ENCODE results near the gene ABHD8. TPM values are rescaled to one million over a fixed set of nuclear protein-coding genes. Genes with fewer than 3 reads are reported as not detected.

ABHD8 gene
- total and polyA plus RNA-seq, 12 donors, result 2.3 to 60.0 (median 35.8) TPM

- TF ChIP-seq POLR2A (IDR thresholded peaks at IDR 0.05), result no peak
- TF ChIP-seq, protein P1, sequence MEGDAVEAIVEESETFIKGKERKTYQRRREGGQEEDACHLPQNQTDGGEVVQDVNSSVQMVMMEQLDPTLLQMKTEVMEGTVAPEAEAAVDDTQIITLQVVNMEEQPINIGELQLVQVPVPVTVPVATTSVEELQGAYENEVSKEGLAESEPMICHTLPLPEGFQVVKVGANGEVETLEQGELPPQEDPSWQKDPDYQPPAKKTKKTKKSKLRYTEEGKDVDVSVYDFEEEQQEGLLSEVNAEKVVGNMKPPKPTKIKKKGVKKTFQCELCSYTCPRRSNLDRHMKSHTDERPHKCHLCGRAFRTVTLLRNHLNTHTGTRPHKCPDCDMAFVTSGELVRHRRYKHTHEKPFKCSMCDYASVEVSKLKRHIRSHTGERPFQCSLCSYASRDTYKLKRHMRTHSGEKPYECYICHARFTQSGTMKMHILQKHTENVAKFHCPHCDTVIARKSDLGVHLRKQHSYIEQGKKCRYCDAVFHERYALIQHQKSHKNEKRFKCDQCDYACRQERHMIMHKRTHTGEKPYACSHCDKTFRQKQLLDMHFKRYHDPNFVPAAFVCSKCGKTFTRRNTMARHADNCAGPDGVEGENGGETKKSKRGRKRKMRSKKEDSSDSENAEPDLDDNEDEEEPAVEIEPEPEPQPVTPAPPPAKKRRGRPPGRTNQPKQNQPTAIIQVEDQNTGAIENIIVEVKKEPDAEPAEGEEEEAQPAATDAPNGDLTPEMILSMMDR (IDR thresholded peaks at IDR 0.05), result no peak
- 9 to 14% (median 12%) methylated on average over 20 to 29 of the region's 29 CpGs; no CpG with 5 or more reads in 1 of the 4 donors for WGBS, 4 donors
- intact Hi-C loops (cut with DNase I), result loop anchor here in 1 of 2 donors (10.0 kb wide), 1 partner anchor 82 kb away; no protein-coding TSS in a partner anchor
- DNase-seq, result peak in 3 of 7 donors; percentile 33 to 78 (median 53)
- H3K4me3 ChIP-seq, result peak overlapping the region; percentile 35 to 90 (median 70)
- H3K4me1 ChIP-seq (replicated peaks in 1 of 2), result peaks cover 33 to 47% of the 10 kb centered on the region in 2 donors
- no peaks in the 10 kb centered on the region for H3K27me3 ChIP-seq
- H3K27ac ChIP-seq, result peak overlapping the region in 4 of 5 donors; percentile 64 to 95 (median 85)
- H3K36me3 ChIP-seq (replicated peaks in 1 of 2), result no peaks in the 10 kb centered on the region
- H3K9me3 ChIP-seq (replicated peaks in 1 of 3), result no peaks in the 10 kb centered on the region
Observed at GRCh38 chr19:17302391-17303166, 646 bp downstream of the ABHD8 start.

DNA sequence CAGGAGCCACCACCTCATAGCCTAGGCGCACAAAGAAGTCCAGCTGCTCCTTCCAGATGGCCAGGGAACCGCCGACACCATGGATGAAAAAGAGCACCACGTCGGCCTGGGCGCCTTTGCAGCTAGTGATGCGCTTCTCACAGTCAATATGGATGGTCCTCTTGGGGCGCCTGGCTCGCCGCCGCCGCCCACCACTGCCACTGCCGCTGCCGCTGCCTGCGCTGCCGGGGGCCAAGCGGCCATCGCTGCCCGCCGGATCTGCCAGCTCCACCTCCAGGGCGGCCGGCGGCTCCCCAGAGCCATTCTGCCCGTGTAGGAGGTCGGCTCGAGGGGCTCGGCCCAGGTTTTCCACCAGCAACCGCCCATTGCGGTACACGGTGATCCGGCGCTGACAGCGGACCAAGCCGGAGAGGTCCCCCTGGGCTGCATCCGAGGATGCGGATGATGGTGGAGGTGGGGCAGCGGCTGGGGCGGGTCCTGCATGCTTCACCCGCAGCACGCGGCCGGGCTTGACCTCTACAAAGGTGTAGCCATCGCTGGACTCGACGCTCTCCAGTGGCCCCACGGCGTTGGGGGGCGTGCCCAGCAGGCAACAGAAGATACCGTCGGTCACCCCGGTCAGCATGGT, 2.1 kb downstream of the ABHD8 start:
- Histone ChIP-seq H3K4me1 (replicated peaks in 1 of 2) (peaks cover 22 to 34% of the 10 kb centered on the region in 2 donors), H3K9me3 (replicated peaks in 1 of 3) (no peaks in the 10 kb centered on the region), H3K27ac (no peak overlapping the region), H3K27me3 (no peaks in the 10 kb centered on the region), H3K36me3 (replicated peaks in 1 of 2) (no peaks in the 10 kb centered on the region), H3K4me3 (no peak overlapping the region)
- no peak for TF ChIP-seq POLR2A (IDR thresholded peaks at IDR 0.05)
- TF ChIP-seq, protein P1 (IDR thresholded peaks at IDR 0.05), result no peak
- intact Hi-C loops (cut with DNase I), result loop anchor here in 1 of 2 donors (10.0 kb wide), 1 partner anchor 84 kb away; no protein-coding TSS in a partner anchor
- peak in 1 of 7 donors; percentile 30 for DNase-seq
- WGBS, 4 donors, result 90 to 95% (median 94%) methylated on average over 16 to 51 of the region's 51 CpGs

- H3K4me1 ChIP-seq (replicated peaks in 1 of 2), result peaks cover 7 to 19% of the 10 kb centered on the region in 2 donors
Observed at GRCh38 chr19:17296976-17297375, 6.2 kb downstream of the ABHD8 start.

More at GRCh38 chr19:17296976-17297375, 6.2 kb downstream of the ABHD8 start:
- TF ChIP-seq POLR2A (IDR thresholded peaks at IDR 0.05), result no peak
- TF ChIP-seq, protein P1 (IDR thresholded peaks at IDR 0.05), result no peak
- intact Hi-C loops (cut with DNase I), result loop anchor here in 1 of 2 donors (10.0 kb wide), 1 partner anchor 88 kb away; no protein-coding TSS in a partner anchor
- WGBS, 4 donors, result 88 to 93% (median 89%) methylated on average over 6 of the region's 6 CpGs
- peak overlapping the region in 2 of 5 donors; percentile 34 to 79 for H3K27ac ChIP-seq
- DNase-seq, result no peak
- H3K27me3 ChIP-seq, result no peaks in the 10 kb centered on the region
- H3K4me3 ChIP-seq, result no peak overlapping the region
- peaks cover 0 to 7% of the 10 kb centered on the region in 2 donors for H3K36me3 ChIP-seq (replicated peaks in 1 of 2)
- no peaks in the 10 kb centered on the region for H3K9me3 ChIP-seq (replicated peaks in 1 of 3)

Measured in adrenal gland (tissue), 12 donors.